ENCODE measurements around the gene KDM4D.
"Not testable (repeated sequence)": the region's sequence is repeated elsewhere in the genome, so short reads cannot be mapped to it uniquely, and the experiment has no call there.

The KDM4D gene

DNA sequence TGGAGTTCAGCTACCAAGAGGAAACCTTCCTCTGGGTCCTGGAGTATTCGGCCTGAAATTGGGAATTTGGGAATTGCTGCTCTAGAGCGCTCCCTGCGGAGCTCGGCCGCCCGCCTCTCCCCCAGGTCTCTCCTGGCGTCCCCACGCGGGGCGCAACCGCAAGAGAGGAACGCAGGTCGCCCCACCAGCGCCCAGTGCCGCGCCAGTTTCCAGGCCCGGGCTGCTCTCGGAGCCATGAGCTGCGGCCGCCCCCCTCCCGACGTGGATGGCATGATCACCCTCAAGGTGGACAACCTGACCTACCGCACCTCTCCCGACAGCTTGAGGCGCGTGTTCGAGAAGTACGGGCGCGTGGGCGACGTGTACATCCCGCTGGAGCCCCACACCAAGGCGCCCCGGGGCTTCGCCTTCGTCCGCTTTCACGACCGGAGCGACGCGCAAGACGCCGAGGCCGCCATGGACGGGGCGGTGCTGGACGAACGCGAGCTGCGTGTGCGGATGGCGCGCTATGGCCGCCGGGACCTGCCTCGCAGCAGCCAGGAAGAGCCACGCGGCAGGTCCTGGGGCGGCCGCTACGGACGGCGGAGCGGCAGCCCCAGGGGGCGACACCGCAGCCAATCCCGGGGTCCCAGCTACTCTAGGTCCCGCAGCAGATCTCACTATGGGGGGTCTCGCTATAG, 64.0 kb downstream of the KDM4D start:
- not testable (repeated sequence) for DNase-seq

- DNase-seq = no peak
Measured at GRCh38 chr11:95042239-95042638, 68.7 kb downstream of the KDM4D start.

GRCh38 chr11:95042906-95043305, 69.4 kb downstream of the KDM4D start:
- no peak for DNase-seq

DNA sequence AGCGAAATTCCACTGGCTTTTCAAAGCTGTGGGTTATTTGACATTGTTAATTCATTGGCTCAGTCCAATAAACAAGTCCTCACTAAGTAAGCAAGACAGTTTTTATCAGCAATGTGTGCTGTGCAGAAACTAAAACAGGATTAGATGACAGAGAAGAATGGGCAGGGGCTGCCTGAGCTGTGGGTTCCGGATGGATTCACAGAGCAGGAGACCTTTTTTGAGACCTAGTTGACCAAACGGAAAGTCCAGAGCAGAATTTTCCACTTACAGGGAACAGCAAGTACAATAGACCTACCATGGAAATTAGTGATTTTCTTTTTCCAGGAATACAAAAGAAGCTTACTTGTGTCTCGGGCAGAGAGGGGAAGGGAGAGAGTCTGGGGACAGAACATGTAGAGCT, 70.5 kb downstream of the KDM4D start:
- no peak for DNase-seq

- no peak for DNase-seq
Measured at GRCh38 chr11:95045812-95046211, 72.3 kb downstream of the KDM4D start.

Measured in RPMI8226 (cell line).